Heart left ventricle (tissue), 16 donors: Measurements from ENCODE around the gene ERP27. TPM values are rescaled to one million over a fixed set of nuclear protein-coding genes. Genes with fewer than 3 reads are reported as not detected.

ENCODE experiments used
- ATAC-seq, 4 donors: fragments of 200-7000 bp; cut with Tn5 transposase; one replicate each; pipeline ENCODE4 v1.9.1; 2020 to 2022; ENCODE audit warnings: moderate library complexity in 4 of 4, mild to moderate bottlenecking in 3 of 4, moderate number of reproducible peaks in 1 of 4
- DNase-seq, 5 donors: peaks; one replicate each; pipeline ENCODE4 v3.0.0-alpha.2; 2020
- H3K27ac ChIP-seq, 12 donors: fragments of 200-600 bp; sonication (generic) in 4 of 12; one replicate each; pipeline versions ENCODE4 v1.5.0 to v1.8.0; 2016 to 2022; ENCODE audit warnings: mild to moderate bottlenecking in 2 of 12
- H3K27me3 ChIP-seq, 9 donors: fragments of 200-600 bp; sonication (generic) in 2 of 9; one replicate each; pipeline versions ENCODE4 v1.5.1 to v1.8.0; 2016 to 2022; ENCODE audit warnings: mild to moderate bottlenecking in 3 of 9
- H3K36me3 ChIP-seq, 9 donors: fragments of 200-600 bp; sonication (generic) in 2 of 9; one replicate each; pipeline versions ENCODE4 v1.5.0 to v1.8.0; 2018 to 2022; ENCODE audit warnings: mild to moderate bottlenecking in 2 of 9
- H3K4me1 ChIP-seq, 12 donors: fragments of 200-600 bp; sonication (generic) in 4 of 12; one replicate each; pipeline versions ENCODE4 v1.5.0 to v1.8.0; 2016 to 2022; ENCODE audit warnings: mild to moderate bottlenecking in 3 of 12
- H3K4me3 ChIP-seq, 12 donors: fragments of 200-600 bp; sonication (generic) in 4 of 12; one replicate each; pipeline versions ENCODE4 v1.5.0 to v1.8.0; 2017 to 2022; ENCODE audit warnings: mild to moderate bottlenecking in 9 of 12, moderate library complexity in 4 of 12
- H3K9me3 ChIP-seq, 12 donors: fragments of 200-600 bp; sonication (generic) in 4 of 12; one replicate each; pipeline versions ENCODE4 v1.5.0 to v1.8.0; 2016 to 2022; ENCODE audit warnings: mild to moderate bottlenecking in 1 of 12
- POLR2A ChIP-seq, 2 donors: fragments of 450-650 bp; IDR thresholded peaks; one replicate each; pipeline ENCODE4 v1.6.1; 2017; ENCODE audit warnings: antibody characterized with exemption in 2 of 2, mild to moderate bottlenecking in 2 of 2, moderate library complexity in 2 of 2
- WGBS, 4 donors: extraction: QIAGEN DNeasy Blood & Tissue Kit in 2 of 4; methylation state at CpG; one replicate each; pipeline versions ENCODE4 v1.1.5 to v1.1.7; 2013 to 2018; 5-methylcytosine and 5-hydroxymethylcytosine counted together
- intact Hi-C, 10 donors: fragments of 100-400 bp; cut with DNase I; formaldehyde crosslinking; loops; one replicate each; pipeline versions ENCODE4 v1.11.1 to v1.14.2; 2022
- polyA plus RNA-seq, 2 donors: library from polyadenylated mRNA; stranded (reverse); fragments of 200-250 nt; gene quantifications; one replicate each; pipeline ENCODE4 v1.2.3, GENCODE V29; 2013
- total RNA-seq, 9 donors: library from RNA; depleted of rRNA in 2 of 9; stranded (reverse); fragments of >200 nt in 2 of 9; fragmentation: NEBNext Ultra II Directional in 3 of 9; extraction: Animal tissue kit (Norgen Biotek cat#: 25700) in 3 of 9; gene quantifications; one replicate each; pipeline versions ENCODE4 v1.1.0 to v1.2.4, GENCODE V29; 2016 to 2023
- TF ChIP-seq, protein P1 (sequence below), 12 donors: fragments of 200-600 bp; sonication (generic) in 4 of 12; IDR thresholded peaks; one replicate each; pipeline versions ENCODE4 v1.5.0 to v1.8.0; 2018 to 2022; ENCODE audit warnings: antibody characterized with exemption in 12 of 12, mild to moderate bottlenecking in 5 of 12
- donor health status: ischemic (EF 13 %, LVEDD 7.1; RV severe dilation, severe dysfunction).
- donor health status: healthy with polysubstance abuse.
- donor health status: DM: no; HTN: yes; CAD: no.
- donor health status: DM: no; HTN: no; CAD: no.
- donor health status: ischemic (EF 25% LVEDD 6.9; RV normal size, moderate dysfunction).
- donor health status: ischemic (EF 25% LVEDD 5.7; RV mildly dilated, moderate dysfunction).
- donor health status: healthy.
- donor health status: DM: yes; HTN: yes; CAD: no.
- donor health status: ischemic (EF 35%, LVEDD 5.7; RV mildly dilated, moderate dysfunction).
- donor health status: nonischemic (EF 11% LVEDD 7.7; RV severe dilation, severe dysfunction).
- donor health status: DM: yes; HTN: yes; CAD: no.
- donor health status: PGD.
- donor health status: ischemic (EF 29% LVEDD 5.4; RV normal size, mild dysfunction).
- donor health status: nonischemic (EF 23%, LVEDD 6.1; RV moderate dilation, normal function).

Gene ERP27
- total and polyA plus RNA-seq, 11 donors, result 0.12 to 0.93 (median 0.22) TPM; not detected in 2

DNA sequence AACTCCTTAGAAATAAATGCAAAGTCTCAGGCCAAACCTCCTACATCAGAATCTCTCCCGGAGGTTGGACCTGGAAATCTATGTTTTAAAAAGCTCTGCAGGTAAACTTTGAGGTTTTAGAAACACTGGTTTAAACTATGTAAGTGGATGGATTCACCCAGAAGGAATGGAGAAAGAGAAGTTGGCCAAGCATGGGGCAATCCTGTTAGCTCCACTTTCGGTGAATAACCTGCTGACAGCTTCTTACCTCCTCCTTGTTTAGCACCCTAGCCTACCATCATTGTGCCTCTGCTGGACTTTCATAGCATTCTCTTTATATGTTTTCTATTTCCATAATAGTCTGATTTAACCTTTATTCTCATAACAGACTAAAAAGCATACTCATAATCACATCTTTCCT is 26.1 kb upstream of the ERP27 start:
- DNase-seq (no peak), ATAC-seq (no peak)
- peak overlapping the region in 1 of 12 donors; percentile 39 for H3K27ac ChIP-seq
- H3K4me1 ChIP-seq, result peaks cover 0 to 44% (median 12%) of the 10 kb centered on the region in 12 donors
- TF ChIP-seq, protein P1, sequence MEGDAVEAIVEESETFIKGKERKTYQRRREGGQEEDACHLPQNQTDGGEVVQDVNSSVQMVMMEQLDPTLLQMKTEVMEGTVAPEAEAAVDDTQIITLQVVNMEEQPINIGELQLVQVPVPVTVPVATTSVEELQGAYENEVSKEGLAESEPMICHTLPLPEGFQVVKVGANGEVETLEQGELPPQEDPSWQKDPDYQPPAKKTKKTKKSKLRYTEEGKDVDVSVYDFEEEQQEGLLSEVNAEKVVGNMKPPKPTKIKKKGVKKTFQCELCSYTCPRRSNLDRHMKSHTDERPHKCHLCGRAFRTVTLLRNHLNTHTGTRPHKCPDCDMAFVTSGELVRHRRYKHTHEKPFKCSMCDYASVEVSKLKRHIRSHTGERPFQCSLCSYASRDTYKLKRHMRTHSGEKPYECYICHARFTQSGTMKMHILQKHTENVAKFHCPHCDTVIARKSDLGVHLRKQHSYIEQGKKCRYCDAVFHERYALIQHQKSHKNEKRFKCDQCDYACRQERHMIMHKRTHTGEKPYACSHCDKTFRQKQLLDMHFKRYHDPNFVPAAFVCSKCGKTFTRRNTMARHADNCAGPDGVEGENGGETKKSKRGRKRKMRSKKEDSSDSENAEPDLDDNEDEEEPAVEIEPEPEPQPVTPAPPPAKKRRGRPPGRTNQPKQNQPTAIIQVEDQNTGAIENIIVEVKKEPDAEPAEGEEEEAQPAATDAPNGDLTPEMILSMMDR (IDR thresholded peaks at IDR 0.05), result no peak
- TF ChIP-seq POLR2A (IDR thresholded peaks at IDR 0.05), result no peak
- 47 to 97% (median 70%) methylated on average over 2 of the region's 2 CpGs for WGBS, 4 donors
- intact Hi-C loops, result loop anchor here in 3 of 10 donors (5.0 kb wide), 2 partner anchors 57 to 77 kb away; partner anchors contain the start of gene MGP (in 2 of the 3)
- no peaks in the 10 kb centered on the region for H3K27me3 ChIP-seq
- H3K9me3 ChIP-seq, result no peaks in the 10 kb centered on the region
- no peaks in the 10 kb centered on the region for H3K36me3 ChIP-seq
- H3K4me3 ChIP-seq, result no peak overlapping the region

DNA sequence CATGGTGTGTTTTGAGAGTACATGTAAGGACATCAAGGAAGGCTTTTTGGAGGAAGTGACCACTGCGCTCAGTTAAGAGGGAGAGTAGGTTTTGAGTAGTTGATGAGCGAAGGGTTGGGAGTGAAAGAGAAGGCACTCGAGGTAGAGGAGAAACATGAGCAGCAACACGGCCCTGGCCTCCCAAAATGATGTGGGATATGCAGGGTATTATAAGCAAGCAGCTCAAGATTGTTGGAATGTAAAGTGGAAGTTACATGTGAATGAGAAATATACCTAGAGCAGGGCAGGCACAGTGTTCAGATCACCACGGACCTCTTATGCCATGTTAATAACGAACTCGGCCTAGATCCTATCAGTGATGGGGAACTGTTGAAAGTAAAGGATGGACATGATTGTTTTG is 25.2 kb upstream of the ERP27 start:
- Histone ChIP-seq H3K4me1 (peaks cover 0 to 53% (median 16%) of the 10 kb centered on the region in 12 donors), H3K27me3 (no peaks in the 10 kb centered on the region), H3K9me3 (no peaks in the 10 kb centered on the region), H3K36me3 (no peaks in the 10 kb centered on the region), H3K4me3 (no peak overlapping the region), H3K27ac (peak overlapping the region in 6 of 12 donors; percentile 4 to 92 (median 90))
- TF ChIP-seq POLR2A (IDR thresholded peaks at IDR 0.05), result no peak
- TF ChIP-seq, protein P1 (IDR thresholded peaks at IDR 0.05), result no peak
- 93 to 95% (median 94%) methylated on average over 7 of the region's 7 CpGs for WGBS, 4 donors
- no peak for ATAC-seq
- DNase-seq, result no peak
- intact Hi-C loops, result loop anchor here in 3 of 10 donors (5.0 kb wide), 2 partner anchors 56 to 76 kb away; partner anchors contain the start of gene MGP (in 2 of the 3)

DNA sequence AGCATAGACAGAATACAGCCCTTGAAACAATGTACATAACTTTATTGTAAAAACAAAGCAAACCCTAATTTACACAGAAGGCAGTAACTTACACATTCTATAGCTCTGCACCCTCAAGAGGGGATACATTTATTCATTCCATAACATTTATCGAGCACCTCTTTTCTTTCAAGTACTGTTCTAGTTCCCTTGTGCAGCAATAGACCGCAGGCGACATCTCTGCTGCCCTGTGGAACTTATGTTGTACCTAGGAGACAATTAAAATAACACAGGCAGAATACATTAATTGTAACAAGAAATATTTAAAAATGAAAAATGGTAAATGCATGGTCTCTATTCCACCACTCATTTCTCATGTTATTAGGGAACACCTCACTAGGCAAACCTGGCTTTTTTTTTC is 24.5 kb upstream of the ERP27 start:
- Histone ChIP-seq H3K36me3 (no peaks in the 10 kb centered on the region), H3K9me3 (no peaks in the 10 kb centered on the region), H3K27ac (peak overlapping the region in 11 of 12 donors; percentile 33 to 92 (median 88)), H3K4me1 (peaks cover 0 to 61% (median 19%) of the 10 kb centered on the region in 12 donors), H3K27me3 (no peaks in the 10 kb centered on the region), H3K4me3 (peak overlapping the region in 4 of 12 donors; percentile 69 to 77 (median 72))
- 95 to 97% (median 96%) methylated on average over 3 of the region's 3 CpGs for WGBS, 4 donors
- DNase-seq (no peak), ATAC-seq (no peak)
- intact Hi-C loops, result loop anchor here in 3 of 10 donors (5.0 kb wide), 2 partner anchors 55 to 75 kb away; partner anchors contain the start of gene MGP (in 2 of the 3)
- TF ChIP-seq, protein P1 (IDR thresholded peaks at IDR 0.05), result no peak
- no peak for TF ChIP-seq POLR2A (IDR thresholded peaks at IDR 0.05)

DNA sequence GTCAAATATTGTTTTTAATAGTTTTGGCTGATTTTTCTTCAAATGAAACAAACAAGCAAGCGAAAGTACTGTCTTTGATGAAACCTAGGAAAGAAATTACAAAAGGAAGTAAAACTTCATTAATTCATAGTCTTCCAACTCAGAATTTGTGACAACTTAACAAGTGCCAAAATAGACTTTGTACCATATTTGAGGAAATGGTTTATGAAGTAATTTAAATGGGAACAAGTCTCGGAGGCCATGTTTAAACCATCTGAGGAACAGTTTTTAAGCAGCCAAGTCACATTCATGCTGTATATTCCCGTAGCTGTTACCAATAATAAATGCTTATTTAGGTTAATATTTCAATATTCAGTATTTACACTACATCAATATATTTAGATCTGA is 23.8 kb upstream of the ERP27 start:
- 58 to 69% (median 62%) methylated on average over 3 of the region's 3 CpGs for WGBS, 4 donors
- Histone ChIP-seq H3K4me1 (peaks cover 0 to 67% (median 21%) of the 10 kb centered on the region in 12 donors), H3K27me3 (no peaks in the 10 kb centered on the region), H3K9me3 (no peaks in the 10 kb centered on the region), H3K36me3 (no peaks in the 10 kb centered on the region), H3K4me3 (peak overlapping the region in 11 of 12 donors; percentile 31 to 77 (median 57)), H3K27ac (peak overlapping the region; percentile 71 to 92 (median 86))
- TF ChIP-seq, protein P1 (IDR thresholded peaks at IDR 0.05), result no peak
- TF ChIP-seq POLR2A (IDR thresholded peaks at IDR 0.05), result no peak
- intact Hi-C loops, result loop anchor here in 3 of 10 donors (5.0 kb wide), 2 partner anchors 55 to 75 kb away; partner anchors contain the start of gene MGP (in 2 of the 3)
- ATAC-seq (no peak), DNase-seq (no peak)
